NCI-H187 (cell line): Measurements from ENCODE around the gene TMEM191C.
"Not testable (repeated sequence)": the region's sequence is repeated elsewhere in the genome, so short reads cannot be mapped to it uniquely, and the experiment has no call there.

Experiments
- DNase-seq, 2 experiments: peaks; one replicate each; lab custom pipeline; 2025; lab: John Stamatoyannopoulos, UW

The TMEM191C gene

DNA sequence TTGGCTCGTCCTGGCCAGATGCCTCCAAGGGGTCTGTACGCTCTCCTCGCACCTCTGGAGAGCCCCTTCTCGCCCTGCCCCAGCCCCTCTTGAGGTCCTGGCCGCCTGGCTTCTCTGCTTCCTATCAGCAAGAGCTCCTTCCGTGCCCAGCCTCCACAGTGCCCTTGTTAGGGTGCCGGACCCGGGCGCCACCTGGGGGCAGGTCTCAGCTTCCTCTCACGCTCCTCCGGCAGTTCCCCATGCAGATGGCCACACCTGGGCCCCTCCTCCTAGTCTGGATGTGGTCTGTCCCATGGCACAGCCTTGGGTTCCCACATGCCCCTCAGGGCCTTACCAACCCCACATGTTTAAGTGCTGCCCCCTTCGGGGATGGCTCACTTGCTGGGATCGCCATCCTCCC is 6.5 kb downstream of the TMEM191C start:
- not testable (repeated sequence) for DNase-seq

DNA sequence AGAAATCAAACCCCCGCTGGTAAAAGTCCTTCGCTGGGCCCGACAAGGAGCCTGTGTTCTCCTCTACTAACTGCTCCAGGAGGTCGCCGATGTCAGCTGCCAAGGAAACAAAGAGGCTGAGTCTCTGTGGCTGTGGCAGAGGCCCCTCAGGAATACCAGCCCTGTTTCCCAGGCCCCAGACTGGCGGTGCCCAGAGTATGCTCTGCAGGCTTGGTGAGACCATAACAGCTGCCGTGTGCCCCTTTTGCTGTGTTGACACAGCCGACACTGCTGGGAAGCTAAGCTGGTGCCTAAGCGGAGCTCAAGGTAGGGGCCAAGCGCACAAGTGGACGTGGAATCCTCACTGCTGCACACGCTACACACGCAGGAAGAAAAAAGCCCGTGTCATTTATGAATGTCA is 16.9 kb downstream of the TMEM191C start:
- DNase-seq: not testable (repeated sequence)

DNA sequence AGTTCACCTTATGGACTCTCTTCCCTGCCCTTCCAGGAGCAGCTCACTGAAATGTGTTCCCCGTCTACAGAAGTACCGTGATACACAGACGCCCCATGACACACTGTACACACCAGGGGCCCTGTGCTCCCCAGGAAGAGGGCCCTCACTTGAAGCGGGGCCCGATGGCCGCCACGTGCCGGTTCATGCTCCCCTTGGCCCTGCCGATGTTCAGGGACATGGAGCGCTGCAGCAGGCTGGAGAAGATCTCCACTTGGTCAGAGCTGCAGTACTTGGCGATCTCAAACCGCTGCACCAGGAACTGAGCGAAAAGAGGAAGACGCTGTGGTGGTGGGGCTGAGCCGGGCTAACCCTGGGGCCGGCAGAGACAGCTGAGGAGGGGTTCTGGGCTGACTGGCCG is 20.5 kb downstream of the TMEM191C start:
- not testable (repeated sequence) for DNase-seq

DNA sequence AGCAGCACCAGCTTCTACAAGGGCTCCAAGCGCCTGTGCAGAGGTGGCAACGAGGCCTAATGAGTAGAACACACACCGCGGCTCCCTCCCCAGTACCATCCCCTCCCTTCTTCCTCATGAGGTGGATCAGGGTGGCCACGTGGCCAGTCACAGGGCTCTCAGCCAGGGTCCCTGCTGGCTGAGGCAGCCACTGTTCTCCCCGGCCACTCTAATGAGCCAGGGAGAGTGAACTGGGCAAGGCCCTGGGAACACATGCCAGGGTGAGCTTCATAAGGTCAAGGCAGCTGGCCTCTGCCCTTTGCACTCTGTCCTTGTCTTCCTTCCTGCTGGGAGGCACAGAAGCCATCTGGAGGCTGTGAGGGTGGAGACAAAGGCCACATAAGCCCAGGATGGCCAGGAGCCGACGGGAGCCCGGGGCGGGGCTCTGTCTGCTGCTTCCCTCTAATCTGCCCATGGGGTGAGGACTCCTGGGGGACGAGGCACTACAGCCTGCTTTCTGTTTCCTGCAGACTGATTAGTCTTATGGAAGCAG is 22.0 kb downstream of the TMEM191C start:
- not testable (repeated sequence) for DNase-seq

DNA sequence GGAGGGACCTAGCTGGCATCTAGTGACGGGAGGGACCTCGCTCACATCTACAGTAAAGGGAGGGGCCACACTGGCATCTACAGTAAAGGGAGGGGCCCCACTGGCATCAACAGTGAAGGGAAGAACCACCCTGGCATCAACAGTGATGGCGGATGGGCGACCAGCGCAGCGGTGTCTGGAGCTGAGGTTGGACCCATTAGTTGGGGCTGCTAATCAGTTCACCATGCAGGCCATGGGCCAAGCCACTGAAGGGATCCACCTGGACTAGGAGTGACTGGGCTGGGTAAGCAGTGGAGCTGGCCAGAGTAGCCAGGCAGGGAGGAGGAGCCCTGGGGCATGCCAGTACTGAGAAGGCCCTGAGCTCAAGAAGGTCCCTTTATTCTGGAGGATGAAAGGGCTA is 23.4 kb downstream of the TMEM191C start:
- not testable (repeated sequence) for DNase-seq

DNA sequence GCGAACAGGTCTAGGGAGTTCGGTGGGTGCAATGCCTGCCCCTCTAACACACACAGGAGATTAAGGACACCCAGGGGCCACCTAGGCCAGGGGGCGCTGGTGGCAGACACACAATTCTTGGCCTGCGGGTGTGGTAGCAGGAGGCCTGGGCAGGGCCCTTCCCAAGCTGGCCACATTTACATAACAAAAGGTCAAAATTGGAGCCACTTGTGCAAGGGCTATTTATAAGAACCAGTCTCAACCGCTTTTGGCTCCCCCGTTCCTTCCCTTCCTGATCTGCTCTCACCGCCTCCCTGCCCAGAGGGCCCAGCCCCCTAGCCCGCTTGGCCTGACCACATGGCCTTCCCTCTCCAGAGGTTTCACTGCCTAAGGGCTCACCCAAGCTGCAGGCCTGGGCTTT is 25.1 kb downstream of the TMEM191C start:
- not testable (repeated sequence) for DNase-seq

DNA sequence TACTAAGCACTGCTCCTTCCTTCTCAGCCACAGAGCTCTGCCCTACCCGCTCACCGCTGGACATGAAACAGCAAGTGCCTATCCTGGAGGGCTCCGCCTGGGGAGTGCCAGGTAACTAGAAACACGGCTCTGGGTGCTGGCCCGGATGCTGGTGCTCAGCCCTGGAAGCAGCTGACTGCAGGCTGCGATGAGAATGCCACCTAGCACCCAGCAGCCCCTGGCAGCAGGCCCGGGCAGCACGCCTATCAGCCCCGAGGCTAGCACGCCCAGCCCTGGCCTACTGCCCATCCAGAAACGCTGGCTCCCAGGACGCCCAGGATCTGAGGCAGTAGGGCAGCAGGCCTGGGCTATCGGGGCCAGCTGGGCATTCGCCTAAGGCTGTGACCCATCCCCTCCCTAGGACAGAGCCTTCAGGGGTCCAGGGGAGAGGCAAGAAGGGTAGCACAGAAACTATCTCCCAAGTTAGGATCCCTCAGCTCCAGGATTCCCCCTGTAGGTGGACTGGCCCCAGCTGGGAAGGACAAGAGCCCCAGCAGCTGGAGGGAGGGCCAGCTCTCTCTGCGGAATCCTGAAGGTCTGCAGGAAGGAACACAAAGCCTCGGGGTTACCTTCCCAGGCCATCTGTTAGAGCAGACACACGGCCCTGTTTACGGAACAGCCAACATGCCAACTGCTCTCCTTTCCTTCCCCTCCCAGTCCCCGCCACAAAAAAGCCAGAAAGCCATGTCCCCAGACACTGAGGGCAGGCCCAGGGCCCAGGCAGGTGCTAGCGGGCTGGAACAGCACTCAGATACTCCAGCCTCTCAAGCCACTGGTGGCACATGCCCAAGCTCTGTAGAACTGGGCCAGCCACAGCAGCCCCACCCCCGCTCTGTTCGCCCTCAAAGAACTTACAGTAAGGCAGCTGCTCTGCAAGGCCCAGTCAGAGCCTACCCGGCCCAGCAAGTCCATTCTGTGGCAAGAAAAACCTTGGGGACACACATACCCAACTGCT is 26.9 kb downstream of the TMEM191C start:
- not testable (repeated sequence) for DNase-seq

DNA sequence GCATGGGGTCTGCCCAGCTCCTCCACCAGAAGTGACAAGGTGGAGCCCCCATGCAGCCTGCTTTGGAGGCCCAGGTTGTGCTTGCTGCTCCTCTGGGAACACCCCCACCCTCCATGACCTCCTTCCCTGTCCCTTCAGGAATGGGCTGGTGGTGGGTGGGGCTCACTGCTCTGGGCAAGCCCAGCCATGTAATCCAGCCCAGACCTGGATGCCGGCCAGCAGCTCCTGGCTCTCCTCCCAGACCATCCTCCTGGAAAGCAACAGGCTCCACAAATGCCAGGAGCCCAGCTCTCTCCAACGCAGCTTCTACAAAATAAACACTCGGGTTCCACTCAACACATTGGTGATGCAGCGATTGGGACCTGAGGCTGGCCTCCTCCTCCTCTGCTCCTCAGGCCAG is 30.8 kb downstream of the TMEM191C start:
- DNase-seq: not testable (repeated sequence)

DNA sequence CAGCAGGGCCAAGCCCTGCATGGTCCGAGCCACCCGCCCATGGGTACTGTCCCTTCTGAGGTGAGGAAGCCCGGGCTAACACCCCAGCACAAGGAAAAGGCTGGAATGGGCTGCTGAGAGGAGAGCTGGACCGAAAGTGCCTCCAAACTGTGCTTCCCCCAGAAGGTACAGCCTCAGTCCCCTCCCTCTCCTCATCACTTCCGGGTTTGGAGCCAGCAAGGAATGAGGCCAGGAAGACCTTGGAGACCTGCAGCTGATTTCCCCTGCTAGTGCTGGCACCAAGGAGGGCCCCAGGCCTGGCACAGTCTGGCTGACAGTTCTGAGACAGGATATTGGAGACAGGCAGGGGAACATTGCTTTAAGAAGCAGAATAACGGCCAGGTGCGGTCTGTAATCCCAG is 31.3 kb downstream of the TMEM191C start:
- DNase-seq: not testable (repeated sequence)

DNA sequence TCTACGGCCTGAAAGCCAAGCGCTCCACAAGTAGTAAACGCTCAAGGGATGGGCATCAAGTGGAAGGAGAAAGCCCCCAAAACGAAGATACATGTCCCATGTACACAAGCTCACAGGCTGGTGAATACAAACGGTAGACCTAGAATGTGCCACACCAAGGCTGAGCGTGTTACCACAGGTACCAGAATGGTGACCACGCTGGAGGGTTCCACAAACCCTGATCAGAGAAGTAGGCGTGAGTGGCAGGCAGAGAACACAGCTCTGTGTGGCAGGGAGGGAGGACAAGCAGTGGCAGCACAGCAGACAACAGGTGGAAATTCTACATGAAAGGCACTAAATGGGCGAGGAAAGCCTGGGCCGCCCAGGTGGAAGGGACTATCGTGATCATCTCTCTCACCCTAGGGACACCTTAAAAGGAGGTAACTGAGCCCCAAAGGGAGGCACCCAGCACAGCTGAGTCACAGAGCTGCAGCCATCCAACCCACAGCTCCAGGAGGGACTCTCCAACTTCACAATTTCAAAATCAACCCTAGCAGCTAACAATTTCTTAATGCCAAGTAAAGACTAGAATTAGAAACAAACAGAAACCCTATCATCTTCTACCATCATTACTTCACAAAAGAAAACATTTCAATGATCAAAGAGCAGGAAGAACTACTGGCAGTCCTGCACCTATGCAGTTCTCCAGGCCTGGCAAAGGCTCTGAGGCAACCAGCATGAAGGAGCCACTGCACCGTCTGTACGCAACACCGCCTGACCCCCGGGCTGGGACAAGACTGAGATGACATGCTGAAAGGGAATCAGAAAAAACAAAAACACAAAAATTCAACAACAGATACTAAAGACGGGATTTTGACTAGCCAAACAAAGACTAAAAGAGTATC is 32.7 kb downstream of the TMEM191C start:
- DNase-seq: not testable (repeated sequence)

DNA sequence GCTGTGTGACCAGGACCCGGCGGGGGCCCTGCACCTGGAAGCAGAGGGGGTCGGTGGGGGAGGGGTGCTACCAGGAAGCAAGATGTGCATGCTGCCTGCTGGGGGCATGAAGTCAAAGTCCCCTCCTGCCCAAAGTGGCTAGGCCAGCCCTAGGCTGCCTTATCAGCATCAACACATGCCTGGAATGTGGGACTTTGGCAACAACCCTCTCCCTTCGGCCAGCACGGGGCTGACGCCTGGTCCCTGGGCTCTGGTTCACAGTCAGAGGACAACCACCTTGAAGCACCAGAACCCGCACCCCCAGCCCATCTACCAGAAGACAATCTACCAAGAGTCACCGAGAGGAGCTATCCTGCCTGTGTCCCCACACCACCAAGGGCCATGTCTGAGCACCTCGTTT is 43.2 kb downstream of the TMEM191C start:
- DNase-seq: not testable (repeated sequence)

DNA sequence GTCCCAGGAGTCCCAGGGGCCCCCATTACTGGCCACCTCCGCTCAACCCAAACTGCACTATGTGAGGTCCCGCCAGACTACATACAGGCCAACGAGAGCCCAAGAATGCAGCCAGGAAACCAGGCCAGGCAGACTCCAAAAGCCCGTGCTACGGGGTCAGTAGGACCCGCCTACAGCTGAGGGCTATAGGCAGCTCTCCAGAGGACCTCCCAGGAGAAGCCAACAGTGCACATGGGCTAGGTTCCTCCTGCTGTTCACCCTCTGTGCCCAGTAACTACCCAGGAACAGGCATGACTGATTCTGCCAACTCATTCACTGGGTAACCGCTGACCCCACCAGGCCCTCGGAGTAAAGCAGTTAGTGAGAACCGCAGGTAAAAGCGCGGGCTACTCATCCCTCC is 44.8 kb downstream of the TMEM191C start:
- DNase-seq: not testable (repeated sequence)

DNA sequence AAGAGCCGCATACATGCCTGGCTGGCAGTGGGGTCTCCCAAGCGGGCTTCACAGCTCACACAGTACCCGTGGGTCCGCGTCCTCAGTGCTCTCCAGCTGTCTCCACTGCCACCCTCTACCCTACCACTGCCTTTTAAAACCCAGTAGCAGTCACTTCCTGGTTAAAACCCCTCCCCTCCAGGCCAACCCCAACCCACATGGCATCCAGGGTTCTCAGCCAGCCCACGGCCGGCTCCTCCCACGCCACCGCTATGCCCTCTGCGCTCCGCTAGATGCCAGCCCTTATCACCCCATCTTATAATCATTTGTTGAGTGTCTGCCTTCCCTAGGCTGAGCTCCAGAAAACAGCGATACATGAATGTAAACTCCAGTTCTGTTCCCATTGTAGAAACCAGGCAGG is 46.9 kb downstream of the TMEM191C start:
- not testable (repeated sequence) for DNase-seq

DNA sequence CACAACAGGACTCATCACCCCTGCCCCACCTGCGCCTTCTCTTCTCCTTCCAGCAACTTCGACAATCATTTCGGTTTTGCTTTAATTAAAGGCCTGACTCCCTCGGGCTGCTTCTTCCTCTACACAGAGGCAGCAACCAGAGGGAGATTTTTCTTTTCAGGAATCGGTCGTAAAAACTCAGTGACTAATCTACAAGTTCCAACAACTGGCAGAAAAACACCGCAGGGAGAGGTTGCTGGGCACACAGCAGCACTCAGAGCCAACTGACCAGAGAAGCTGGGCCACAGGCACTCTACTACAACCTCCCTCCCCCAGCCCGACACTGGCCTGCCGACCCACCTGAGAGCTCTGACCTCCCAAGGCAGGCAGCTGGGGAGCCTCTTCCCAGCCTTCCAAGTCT is 48.0 kb downstream of the TMEM191C start:
- not testable (repeated sequence) for DNase-seq

DNA sequence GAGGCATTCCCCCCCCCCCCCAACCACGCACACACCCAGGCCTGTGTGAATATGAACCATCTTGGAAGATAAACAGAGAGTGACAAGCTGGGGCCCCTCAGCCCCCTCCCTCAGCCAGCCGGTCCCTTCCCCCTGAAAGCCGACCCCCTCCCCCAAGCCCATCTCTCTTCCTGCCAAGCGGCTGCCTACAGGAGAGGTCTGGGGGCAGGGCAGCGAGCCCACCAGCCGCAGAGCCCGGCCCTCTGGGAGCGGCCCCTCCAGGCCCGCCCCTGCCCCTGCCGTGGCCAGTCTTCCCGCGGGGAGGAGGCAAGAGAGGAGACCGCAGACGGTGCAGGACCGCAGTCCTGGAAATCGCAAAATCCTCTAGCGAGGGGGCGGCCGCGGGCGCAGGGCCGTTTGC is 49.3 kb downstream of the TMEM191C start:
- DNase-seq: not testable (repeated sequence)

DNA sequence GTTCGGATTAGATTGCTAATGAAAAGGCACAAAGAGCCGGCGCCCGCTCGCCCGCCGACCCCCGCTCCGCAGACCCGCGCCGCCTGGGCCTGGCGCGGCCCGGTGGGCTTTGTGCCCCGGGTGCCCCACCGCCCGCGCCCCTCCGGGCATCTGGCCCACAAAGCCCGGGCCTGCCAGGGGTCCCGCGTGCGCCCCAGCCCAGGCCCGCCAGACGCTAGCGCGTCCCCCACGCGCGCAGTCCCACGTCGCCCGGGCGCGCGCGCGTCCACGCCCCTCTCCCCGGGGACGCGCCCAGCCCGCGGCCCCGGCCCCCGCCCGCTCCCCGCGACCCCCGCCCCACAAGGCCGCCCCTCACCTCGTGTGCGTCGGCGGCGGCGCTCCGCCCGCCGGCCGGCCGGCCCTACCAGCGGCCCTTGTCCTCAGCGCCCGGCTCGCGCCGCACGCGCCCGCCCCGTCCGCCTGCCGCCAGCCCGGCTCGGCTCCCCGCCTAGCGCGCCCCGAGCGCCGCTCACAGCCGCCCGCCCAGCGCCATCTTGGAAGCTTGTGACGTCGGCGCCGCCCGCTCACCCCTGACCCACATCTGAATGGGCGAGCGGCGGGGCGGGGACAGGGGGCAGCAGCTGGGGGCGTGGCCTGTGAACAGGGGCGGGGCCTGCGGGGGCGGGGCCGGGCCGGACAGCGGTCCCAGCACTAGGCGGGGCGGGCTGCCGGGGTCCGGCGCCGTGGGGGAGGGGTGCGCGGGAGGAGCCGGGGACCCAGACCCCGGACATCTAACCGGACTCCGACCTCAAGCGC is 50.0 kb downstream of the TMEM191C start:
- DNase-seq: not testable (repeated sequence)
